ENCODE data around the gene INS.

GRCh38 chr11:2177076-2177475 is 16.1 kb upstream of the INS start:
- TF ChIP-seq CTCF (IDR thresholded peaks at IDR 0.05) (no peak), EZH2 (IDR thresholded peaks at IDR 0.05; ENCODE audit: borderline replicate concordance, insufficient read depth, low read depth, low read length, poor library complexity, severe bottlenecking) (no peak)
